ENCODE measurements around the gene SEZ6.

Gene SEZ6

GRCh38 chr17:28949185-28950016, 56.4 kb downstream of the SEZ6 start:
- no peak for TF ChIP-seq CREB1 (IDR thresholded peaks at IDR 0.05; ENCODE audit: low read depth)
- peak; percentile 84 for TF ChIP-seq YY1 (IDR thresholded peaks at IDR 0.05; ENCODE audit: low read depth)
- TF ChIP-seq NFIC (IDR thresholded peaks at IDR 0.05): no peak
- TF ChIP-seq CEBPB (IDR thresholded peaks at IDR 0.05): peak; percentile 59; the same call in 1 of the 2 replicates
- TF ChIP-seq TAF1 (IDR thresholded peaks at IDR 0.05; ENCODE audit: low read depth): peak; percentile 14; the same call in 1 of the 2 replicates
- no peak for TF ChIP-seq EP300 (IDR thresholded peaks at IDR 0.05; ENCODE audit: borderline replicate concordance)

- TF ChIP-seq ZBTB7A (IDR thresholded peaks at IDR 0.05; ENCODE audit: low read depth) (no peak), TEAD4 (IDR thresholded peaks at IDR 0.05) (no peak), TCF12 (IDR thresholded peaks at IDR 0.05; ENCODE audit: low read depth) (no peak), EP300 (IDR thresholded peaks at IDR 0.05; ENCODE audit: borderline replicate concordance) (no peak), YY1 (IDR thresholded peaks at IDR 0.05; ENCODE audit: low read depth) (no peak), REST (IDR thresholded peaks at IDR 0.05; ENCODE audit: low read depth) (no peak), NFIC (IDR thresholded peaks at IDR 0.05) (no peak), CEBPB (IDR thresholded peaks at IDR 0.05) (no peak), CREB1 (IDR thresholded peaks at IDR 0.05; ENCODE audit: low read depth) (no peak), EGR1 (IDR thresholded peaks at IDR 0.05) (no peak), RAD21 (IDR thresholded peaks at IDR 0.05; ENCODE audit: low read depth) (no peak), FOXM1 (IDR thresholded peaks at IDR 0.05; ENCODE audit: borderline replicate concordance, low read depth) (no peak), TAF1 (IDR thresholded peaks at IDR 0.05; ENCODE audit: low read depth) (no peak)
- TF ChIP-seq, protein P1, sequence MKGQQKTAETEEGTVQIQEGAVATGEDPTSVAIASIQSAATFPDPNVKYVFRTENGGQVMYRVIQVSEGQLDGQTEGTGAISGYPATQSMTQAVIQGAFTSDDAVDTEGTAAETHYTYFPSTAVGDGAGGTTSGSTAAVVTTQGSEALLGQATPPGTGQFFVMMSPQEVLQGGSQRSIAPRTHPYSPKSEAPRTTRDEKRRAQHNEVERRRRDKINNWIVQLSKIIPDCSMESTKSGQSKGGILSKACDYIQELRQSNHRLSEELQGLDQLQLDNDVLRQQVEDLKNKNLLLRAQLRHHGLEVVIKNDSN (IDR thresholded peaks at IDR 0.05): no peak
- TF ChIP-seq, protein P2, sequence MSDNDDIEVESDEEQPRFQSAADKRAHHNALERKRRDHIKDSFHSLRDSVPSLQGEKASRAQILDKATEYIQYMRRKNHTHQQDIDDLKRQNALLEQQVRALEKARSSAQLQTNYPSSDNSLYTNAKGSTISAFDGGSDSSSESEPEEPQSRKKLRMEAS (IDR thresholded peaks at IDR 0.05): no peak
These were observed 57.0 kb downstream of the SEZ6 start for GRCh38 chr17:28948873-28949184.

GRCh38 chr17:28948342-28948741, 57.5 kb downstream of the SEZ6 start:
- TF ChIP-seq YY1 (IDR thresholded peaks at IDR 0.05; ENCODE audit: low read depth): no peak
- TF ChIP-seq EP300 (IDR thresholded peaks at IDR 0.05; ENCODE audit: borderline replicate concordance): no peak
- TF ChIP-seq, protein P1 (IDR thresholded peaks at IDR 0.05): no peak
- no peak for TF ChIP-seq TEAD4 (IDR thresholded peaks at IDR 0.05)
- no peak for TF ChIP-seq TAF1 (IDR thresholded peaks at IDR 0.05; ENCODE audit: low read depth)
- TF ChIP-seq EGR1 (IDR thresholded peaks at IDR 0.05): no peak
- TF ChIP-seq, protein P2 (IDR thresholded peaks at IDR 0.05): no peak
- no peak for TF ChIP-seq TCF12 (IDR thresholded peaks at IDR 0.05; ENCODE audit: low read depth)
- TF ChIP-seq FOXM1 (IDR thresholded peaks at IDR 0.05; ENCODE audit: borderline replicate concordance, low read depth): no peak

DNA sequence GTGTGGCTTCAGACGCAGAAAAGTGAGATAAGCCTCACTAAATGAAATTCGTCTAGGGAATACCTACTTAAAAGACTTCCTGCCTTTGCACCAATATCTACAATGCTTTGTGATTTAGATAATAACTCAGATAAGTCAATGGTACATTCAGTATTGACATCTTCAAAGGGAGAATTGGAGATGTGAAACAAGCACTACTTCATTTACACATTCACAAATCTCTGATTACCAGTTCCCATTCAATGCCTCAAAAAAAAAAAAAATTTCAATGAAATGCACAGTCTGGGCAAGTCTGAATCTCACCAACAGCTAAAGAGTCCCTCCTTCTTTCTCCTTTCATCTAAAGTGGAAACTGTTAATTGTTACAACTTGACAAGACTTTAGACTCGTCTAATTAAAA, 58.2 kb downstream of the SEZ6 start:
- no peak for TF ChIP-seq CEBPB (IDR thresholded peaks at IDR 0.05)
- no peak for TF ChIP-seq FOXM1 (IDR thresholded peaks at IDR 0.05; ENCODE audit: borderline replicate concordance, low read depth)

GRCh38 chr17:28946239-28946638, 59.6 kb downstream of the SEZ6 start:
- no peak for TF ChIP-seq CEBPB (IDR thresholded peaks at IDR 0.05)
- no peak for TF ChIP-seq TAF1 (IDR thresholded peaks at IDR 0.05; ENCODE audit: low read depth)
- TF ChIP-seq TEAD4 (IDR thresholded peaks at IDR 0.05): no peak
- TF ChIP-seq REST (IDR thresholded peaks at IDR 0.05; ENCODE audit: low read depth): no peak
- TF ChIP-seq FOXM1 (IDR thresholded peaks at IDR 0.05; ENCODE audit: borderline replicate concordance, low read depth): no peak
- TF ChIP-seq NFIC (IDR thresholded peaks at IDR 0.05): no peak
- TF ChIP-seq, protein P2 (IDR thresholded peaks at IDR 0.05): no peak
- TF ChIP-seq CREB1 (IDR thresholded peaks at IDR 0.05; ENCODE audit: low read depth): no peak
- TF ChIP-seq, protein P1 (IDR thresholded peaks at IDR 0.05): no peak
- no peak for TF ChIP-seq ZBTB7A (IDR thresholded peaks at IDR 0.05; ENCODE audit: low read depth)
- no peak for TF ChIP-seq EP300 (IDR thresholded peaks at IDR 0.05; ENCODE audit: borderline replicate concordance)
- no peak for TF ChIP-seq TCF12 (IDR thresholded peaks at IDR 0.05; ENCODE audit: low read depth)
- no peak for TF ChIP-seq EGR1 (IDR thresholded peaks at IDR 0.05)
- TF ChIP-seq YY1 (IDR thresholded peaks at IDR 0.05; ENCODE audit: low read depth): no peak
